T47D (cell line): ENCODE results near the gene IGF2BP3.

Experiments used
- DNase-seq, 2 experiments: peaks; one replicate each; pipeline versions ENCODE4 v3.0.0 to v3.0.0-alpha.2; 2011 to 2012; ENCODE audit warnings: low read depth in 1 of 2, low spot score in 1 of 2
- JUND ChIP-seq: IDR thresholded peaks from 2 replicates; pipeline ENCODE4 v1.6.1; 2012; ENCODE audit warnings: low read depth
- in situ Hi-C: cut with HindIII; loops from 2 replicates; pipeline ENCODE4 v1.10.0; 2016; ENCODE audit warnings: low sequenced_read_pairs, low pct_unique_long_range_greater_than_20kb

Gene IGF2BP3

GRCh38 chr7:23261843-23262452, 208.3 kb downstream of the IGF2BP3 start:
- peak; percentile 67 to 77 for DNase-seq
- in situ Hi-C loops = no loop called here
- TF ChIP-seq JUND = no peak

- in situ Hi-C loops = no loop called here
- TF ChIP-seq JUND = no peak
- DNase-seq = no peak
These were observed 209.9 kb downstream of the IGF2BP3 start for GRCh38 chr7:23260371-23260770.
